DMS153 treated with DMSO at 0.1 percent for 48 hours (cell line): ENCODE measurements around the gene TNFAIP8L1.

ENCODE experiments used
- DNase-seq: peaks from one replicate; lab custom pipeline; 2025; ENCODE audit not compliant: unreplicated experiment; lab: John Stamatoyannopoulos, UW

TNFAIP8L1 gene

DNA sequence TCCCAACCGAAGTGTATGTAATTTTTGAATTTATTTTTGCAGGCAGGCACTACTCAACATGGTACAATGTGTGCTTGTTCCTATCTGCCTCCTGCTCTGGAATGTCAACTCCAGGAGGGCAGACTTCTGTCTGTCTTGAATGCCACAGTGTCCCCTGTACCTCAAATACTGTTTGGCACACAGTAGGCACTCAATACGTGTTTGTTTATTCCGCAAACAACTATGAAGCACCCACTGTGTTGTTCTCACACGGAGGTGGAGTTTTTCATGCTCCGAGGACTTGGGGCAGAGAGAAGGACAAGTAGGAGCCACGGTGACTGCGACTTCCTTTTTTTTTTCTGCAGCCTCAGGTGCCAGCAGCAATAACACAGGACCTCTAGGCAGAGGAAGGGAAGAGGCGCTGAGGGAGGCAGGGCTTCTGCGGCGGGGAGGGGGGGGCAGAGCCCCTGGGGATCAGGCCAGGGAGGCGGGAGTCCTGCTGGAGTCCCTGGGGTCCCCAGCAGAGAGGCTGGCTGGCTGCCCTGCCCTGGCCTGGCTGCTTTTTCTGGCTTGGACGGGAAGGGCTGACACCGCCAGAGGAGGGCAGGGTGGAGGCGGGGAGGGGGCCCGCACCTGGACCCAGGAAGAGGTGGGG is 29.3 kb upstream of the TNFAIP8L1 start:
- peak; percentile 47 for DNase-seq

DNA sequence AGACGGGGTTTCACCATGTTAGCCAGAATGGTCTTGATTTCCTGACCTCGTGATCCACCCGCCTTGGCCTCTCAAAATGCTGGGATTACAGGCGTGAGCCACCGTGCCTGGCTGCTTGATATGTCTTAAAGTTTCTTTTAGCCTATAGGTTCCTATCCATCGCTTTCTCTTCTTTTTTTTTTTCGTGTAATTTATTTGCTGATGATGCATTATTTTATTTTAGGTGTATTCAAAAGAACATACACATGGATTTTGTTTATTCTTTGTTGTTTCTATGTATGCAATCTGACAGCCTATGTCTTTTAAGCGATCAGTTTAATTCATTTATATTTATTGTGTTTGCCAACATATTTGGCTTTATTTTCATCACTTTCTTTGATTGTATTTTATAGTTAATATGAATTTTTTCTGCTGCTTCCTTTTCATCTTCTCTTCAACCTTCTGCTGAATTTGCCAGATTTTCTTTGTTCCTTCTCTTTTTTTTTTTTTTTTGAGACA is 26.0 kb upstream of the TNFAIP8L1 start:
- no peak for DNase-seq

DNA sequence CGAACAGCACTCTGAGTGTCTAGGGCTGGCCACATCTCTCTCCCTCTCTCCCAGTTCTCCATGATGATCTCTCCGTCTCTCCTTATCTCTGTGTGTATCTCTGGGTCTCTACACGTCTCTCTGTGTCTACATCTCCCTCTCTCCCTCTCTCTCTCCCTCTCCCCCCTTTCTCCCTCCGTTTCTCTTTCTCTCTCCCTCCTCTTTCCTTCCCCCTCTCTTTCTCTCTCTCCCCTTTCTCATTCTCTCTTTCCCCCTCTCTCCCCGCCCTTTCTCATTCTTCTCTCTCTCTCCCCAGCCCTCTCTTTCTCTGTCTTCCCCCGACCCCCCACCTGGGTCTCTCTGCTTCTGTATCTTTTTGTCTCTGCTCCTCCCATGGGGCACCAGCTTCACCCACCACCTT is 21.3 kb upstream of the TNFAIP8L1 start:
- DNase-seq: no peak

DNA sequence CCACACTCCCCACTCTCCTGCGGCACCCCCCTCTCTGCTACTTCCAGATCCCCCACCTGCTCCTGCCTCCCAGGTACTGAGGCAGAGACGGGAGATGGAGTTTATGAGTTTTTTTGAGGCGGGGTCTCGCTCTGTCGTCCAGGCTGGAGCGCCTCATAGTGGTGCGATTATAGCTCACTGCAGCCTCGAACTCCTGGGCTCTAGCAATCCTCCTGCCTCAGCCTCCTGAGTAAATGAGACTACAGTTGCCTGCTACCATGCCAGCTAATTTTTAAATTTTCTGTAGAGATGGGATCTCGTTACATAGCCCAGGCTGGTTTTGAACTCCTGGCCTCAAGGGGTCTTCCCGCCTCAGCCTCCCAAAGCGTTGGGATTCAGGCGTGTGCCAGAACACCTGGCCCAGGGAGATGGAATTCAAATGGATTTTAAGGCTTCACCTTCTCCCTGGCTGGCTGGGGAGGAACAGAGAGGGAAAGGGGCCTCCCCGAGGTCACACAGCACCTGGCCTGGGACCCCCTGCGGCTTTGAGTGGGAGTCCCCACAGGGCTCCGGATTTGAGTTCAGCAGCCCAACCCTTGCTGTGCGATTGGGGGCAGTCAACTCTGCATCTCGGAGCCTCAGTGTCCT is 19.5 kb upstream of the TNFAIP8L1 start:
- no peak for DNase-seq

DNA sequence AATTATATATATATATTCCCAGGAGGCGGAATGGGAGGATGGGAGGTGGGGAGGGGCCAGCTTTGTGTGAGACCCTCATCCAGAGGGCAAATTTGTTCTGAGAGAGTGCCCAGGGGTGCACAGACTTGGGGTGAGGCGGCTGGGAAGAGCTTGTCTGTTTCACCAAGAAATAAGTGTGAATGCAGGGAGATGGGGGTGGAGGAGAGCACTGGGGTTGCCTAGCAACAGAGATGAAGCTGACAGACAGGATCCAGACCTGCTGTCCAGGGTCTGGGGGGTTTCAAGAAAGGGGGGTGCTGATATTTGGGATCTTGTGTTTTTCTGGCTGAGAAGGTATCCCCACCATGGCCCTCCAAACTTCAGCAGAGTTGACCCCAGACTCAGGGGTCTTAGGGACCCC is 18.6 kb upstream of the TNFAIP8L1 start:
- no peak for DNase-seq

DNA sequence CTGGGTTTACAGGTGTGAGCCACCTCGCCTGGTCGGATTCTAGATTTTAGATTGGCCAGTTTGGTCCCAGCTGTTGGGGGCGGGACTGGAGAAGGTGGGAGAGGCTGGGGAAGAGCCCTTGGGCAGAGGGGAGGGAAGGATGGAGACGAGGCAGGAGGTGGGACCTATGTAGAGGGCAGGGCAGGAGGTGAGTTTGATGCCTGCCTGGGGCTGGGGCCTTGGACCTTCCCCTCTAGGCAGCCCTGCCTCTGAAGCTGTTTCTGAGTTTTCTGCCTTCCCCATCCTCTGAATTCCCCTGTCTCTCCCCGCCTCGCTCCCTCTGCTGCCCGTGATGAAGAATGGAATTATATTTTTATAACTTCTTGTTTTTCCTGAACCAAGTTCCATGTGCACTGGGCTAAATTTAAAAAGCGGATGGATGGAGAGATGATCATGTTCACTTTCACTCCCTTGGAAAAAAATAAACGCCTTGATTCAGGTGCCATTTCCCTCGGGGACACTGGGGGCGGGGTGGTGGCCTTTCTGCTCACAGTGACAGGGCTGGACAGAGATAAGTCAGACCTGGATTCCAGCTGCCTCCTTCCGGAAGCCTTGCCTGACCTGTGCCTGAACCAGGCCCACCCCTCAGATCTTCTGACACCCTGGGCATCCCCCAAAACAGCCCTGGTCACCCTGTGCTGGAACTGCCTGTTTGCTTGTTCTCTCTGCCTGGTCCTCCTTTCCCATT is 16.5 kb upstream of the TNFAIP8L1 start:
- DNase-seq: no peak

DNA sequence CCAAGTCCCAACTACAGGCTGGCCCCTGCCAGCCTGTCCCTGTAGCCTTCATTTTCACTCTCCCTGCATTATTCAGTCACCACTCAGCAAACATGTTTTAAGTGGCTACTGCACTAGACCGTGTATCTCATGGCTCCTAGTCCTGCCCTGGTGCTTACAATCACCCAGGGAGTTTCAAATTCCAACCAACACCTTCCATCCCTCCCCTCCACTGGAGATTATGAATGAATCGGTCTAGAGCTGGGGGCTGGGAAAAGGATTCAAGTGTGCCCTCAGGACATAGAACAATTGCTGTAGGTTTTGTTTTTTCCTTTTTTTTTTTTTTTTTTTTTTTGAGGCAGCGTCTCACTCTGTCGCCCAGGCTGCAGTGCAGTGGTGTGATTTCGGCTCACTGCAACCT is 15.0 kb upstream of the TNFAIP8L1 start:
- no peak for DNase-seq

DNA sequence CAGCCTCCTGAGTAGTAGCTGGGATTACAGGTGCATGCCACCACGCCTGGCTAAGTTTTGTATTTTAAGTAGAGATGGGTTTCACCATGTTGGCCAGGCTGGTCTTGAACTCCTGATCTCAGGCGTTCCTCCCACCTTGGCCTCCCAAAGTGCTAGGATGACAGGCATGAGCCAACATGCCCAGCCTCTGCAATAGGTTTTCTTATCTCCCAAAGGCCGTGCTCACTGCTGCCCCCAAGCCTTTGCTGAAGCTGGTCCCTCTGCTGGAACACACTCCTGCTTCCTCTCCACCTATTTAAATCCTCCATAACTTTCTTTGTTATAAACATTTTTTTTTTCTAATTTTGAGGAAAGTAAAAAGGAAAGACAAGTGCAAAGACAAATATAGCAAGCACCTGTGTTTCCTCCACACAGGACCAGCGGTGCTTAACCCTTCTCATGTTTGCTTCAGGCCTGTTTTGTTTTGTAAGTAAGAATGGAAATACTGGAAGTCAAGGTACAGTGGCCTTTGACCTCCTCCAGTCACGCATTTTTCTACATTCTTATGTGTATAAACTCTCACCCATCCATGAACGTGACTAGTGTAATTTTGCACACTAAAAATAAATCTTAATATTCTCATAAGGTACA is 14.5 kb upstream of the TNFAIP8L1 start:
- no peak for DNase-seq

DNA sequence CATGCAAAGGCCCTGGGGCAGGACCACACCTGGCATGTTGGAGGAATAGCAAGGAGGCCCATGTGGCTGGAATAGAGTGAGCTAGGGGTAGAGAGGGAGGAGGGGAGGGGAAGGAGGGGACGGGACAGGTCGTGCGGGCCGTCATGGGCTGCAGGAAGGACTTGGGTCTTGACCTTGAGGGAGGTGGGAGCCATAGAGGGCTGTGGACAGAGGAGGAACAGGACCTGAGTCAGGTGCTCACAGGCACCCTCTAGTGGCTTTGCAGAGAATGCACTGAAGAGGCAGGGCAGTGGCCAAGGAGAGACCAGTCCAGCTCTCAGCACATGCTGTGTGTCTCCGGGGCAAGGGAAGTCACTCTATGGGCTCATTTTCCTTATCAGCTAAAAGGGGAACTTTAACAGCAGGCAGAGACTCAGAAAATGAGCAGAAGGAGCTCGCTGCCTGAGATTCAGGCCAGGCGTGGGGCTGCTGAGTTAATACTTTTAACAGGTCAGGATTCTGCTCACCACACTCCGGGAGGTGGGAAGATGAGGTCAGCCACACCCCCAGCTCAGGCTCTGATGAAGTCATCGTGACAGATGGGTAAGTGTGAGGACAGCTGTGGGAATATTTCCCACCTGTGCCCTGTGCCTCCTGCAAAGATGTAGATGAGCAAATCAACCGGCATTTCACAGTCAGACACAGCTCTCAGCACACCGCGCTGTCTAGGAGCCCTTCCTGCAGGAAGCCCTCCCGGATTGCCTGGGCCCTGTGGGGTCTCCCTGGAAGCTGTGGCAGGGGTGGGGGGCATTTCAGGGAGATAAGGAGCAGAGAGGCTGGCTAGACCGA is 6.0 kb upstream of the TNFAIP8L1 start:
- DNase-seq: peak; percentile 28

DNA sequence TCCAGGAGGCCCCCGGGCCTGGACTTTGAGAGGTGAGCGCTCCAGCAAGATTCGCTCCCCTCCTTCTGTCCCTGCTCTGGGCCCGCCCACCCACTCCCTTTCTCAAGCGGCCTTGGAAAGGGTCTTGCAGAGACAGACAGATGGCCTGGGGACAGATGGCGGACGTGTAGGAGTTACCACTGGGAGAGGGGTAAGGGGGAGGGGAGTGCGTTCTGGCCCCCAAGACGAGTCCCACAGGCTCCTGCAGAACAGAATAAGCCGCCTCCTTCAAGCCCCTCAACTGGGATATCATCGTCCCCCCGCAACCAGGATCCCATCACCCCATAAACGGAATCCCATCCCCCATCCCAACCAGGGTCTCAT is 3.6 kb upstream of the TNFAIP8L1 start:
- DNase-seq: no peak

DNA sequence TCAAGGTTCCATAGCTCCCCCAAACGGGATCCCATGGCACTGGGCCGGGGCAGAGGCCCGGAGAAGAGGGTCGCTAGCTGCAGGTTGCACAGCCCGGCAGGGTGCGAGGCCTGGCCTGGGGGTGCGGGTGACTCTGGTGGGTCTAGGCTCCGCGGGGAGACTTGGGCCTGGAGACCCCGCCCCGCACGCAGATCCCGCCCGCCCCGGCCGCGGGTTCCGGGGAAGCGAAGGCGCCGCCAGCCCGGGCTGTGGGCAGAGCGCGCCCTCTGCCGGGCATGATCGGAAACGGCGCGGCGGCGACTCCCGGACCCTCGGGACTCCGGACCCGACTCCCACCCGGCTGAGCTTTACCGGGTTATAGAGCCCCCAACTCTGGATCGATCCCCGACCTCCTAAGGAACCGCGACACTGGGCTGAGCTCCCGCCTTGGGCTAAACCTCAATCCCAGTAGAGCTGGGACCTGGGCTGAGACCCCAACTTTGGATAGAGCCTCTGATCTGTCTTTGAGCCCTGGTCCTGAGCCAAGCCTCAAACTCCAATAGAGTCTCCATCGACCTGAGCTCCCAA is 3.1 kb upstream of the TNFAIP8L1 start:
- DNase-seq: peak; percentile 12

DNA sequence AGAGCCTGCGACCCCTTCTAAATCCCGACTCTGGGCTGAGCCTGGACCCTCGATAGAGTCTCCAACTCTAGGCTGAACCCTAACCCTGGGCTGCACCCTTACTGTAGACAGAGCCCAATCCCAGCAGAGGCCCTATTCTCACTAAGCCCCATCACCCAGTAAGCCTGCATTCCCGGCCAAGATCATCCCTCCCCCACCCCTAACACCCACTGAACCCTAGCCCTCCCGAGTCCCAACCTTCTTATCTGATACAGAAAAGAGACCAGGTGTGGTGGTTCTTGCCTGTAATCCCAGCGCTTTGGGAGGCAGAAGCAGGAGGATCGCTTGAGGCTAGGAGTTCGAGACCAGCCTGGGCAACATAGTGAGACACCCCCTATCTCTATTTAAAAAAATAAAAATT is 2.6 kb upstream of the TNFAIP8L1 start:
- no peak for DNase-seq

DNA sequence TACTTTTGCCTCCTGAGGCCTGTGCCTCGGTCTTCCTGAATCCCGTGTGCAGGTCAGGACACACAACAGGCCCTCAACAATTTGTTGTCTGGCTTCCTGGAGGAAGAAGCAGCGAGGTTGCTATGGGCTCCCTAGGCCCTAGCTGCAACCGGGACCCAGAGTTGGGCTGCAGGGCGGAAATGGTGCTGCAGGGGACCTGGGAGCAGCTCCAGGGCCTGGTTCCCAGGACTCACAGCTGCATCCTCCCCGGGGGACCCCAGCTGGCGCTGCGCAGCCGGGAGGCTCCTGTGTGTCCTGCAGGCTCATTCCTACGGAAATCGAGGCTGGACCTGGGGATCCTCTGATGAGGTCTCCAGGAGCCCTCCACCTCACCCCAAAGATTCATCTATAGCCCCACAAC is 999 bp upstream of the TNFAIP8L1 start:
- no peak for DNase-seq

DNA sequence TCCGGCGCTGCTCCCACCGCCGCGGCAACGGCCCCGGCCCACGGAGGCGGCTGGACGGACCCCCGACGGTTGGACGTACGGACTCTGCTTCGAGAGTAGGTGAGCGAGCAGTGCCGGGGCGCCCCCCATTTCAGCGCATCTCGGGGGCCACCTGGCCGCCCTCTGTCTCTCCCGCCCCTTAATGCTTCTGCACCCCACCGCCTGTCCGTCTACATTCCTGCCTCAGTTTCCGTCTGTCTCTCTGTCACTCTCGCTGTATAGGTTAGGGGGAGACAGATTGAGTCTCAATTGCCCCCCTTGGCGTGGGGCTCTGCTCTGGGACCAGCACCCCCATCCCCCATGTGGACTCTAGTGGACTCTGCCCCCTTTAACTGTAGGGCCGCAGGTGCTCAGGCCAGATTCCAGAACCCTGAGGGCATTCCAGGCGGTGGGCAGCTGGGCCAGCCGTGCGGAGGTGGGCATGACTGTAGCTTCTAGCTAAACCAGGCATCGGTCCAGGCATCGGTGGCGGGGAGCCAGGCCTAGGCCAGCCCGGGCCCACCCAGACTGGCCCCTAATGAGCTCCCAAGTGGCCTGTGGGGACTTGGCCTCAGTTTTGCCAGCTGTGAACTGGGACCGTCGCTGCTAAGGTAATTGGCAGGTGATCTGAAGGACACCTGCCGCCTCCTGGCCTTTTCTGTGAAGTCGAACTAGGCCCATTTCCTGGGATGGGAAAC is 373 bp downstream of the TNFAIP8L1 start:
- DNase-seq: no peak

DNA sequence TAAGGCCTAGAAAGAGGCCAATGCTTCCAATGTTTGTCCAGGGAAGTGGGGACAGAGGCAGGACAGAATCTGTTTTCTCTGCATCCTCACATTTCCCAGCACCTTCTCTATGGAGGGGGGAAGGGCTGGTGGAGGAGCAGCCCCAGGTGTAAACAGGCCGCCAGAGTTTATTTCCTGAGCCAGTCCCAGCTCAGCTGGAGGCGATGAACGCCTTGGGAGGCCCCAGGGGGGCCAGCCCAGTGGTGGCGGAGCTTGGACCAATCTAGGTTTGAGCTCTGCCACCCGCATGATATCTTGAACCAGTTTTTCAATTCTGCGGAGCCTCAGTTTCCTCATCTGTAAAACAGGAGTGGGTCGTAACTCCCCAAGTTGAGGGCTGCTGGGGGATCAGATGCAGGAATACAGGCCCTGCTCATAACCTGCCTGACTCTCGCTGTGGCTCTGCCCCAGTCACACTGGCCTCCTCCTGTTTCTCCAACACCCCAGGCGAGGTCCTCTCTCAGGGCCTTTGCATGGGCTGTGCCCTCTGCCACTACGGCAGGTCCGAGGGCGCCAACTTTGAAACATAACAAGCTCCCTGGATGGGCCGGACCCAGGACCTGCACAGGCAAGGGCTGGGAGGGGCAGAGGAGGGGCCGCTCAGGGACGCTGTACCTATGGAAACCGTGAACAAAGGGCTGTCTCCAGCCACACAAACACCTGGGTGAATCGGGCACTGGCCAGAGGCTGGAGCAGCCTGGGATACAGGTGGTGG is 1.1 kb downstream of the TNFAIP8L1 start:
- peak; percentile 3 for DNase-seq

DNA sequence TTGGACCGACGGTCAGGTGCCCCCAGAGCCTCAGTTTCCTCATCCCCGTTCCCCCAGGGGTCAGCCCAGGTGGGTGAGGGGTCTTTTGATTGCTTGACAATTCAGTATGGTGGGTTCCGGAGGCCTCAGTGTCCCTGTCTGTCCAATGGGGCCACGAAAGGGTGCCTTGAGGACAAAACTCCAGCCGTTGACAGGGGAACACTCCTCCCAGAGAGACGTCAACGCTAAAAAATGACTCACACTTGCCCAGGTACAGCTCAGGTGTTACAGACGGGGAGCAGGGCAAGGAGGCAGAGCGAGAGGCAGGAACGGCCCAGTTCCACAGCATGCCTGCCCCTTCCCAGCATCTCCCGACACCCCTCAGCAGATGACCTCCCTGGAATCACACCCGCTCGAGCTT is 1.8 kb downstream of the TNFAIP8L1 start:
- no peak for DNase-seq

DNA sequence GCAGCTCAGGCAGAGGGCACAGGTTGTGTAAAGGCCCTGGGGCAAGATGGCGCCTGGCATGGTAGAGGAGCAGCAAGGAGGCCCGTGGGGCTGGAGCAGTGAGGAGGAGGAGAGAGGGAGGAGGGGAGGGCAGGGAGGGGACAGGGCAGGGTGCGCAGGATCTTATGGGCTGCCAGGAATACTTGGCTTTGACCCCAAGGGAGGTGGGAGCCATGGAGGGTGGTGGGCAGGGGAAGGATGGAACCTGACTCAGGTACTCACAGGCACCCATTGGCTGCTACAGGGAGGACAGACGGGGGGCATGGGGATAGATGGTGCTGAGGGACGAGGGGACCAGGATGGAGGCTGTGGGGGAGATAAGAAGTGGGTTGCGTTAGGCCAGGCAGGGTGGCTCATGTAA is 3.3 kb downstream of the TNFAIP8L1 start:
- no peak for DNase-seq

DNA sequence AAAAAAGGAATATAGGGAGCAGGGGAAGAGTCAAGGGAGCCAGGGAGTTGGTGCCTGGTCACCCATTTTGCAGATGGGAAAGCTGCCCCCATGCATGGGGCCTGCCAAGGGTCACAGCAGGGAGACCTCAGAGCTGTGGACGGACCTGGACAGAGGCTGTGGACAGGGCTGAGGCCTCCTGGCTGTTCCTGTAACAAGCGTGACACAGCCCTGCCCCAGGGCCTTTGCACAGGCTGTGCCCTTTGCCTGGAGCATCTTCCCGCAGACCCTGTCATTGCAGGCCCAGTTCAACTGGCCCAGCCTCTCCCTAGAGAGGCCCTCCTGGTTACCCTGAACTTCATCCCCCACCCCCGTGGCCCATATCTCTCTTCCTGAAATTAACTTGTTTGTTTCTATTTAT is 6.4 kb downstream of the TNFAIP8L1 start:
- no peak for DNase-seq
